HepG2 (cell line): ENCODE data around the gene MTMR4. TPM values are rescaled to one million over a fixed set of nuclear protein-coding genes. Genes with fewer than 3 reads are reported as not detected.

Experiments used
- ATAC-seq: fragments of 200-7000 bp; cut with Tn5 transposase; 3 replicates; pipeline ENCODE4 v1.9.1; 2020; ENCODE audit warnings: mild to moderate bottlenecking, moderate library complexity
- BruUV-seq: library from RNA; stranded (reverse); fragments of 400-500 nt; replicated peaks from 2 replicates; lab custom pipeline; 2021; lab: Mats Ljungman, UMichigan
- CTCF ChIA-PET: fragments of 300-600 bp; formaldehyde crosslinking; extraction: SDS; loops from one replicate; lab custom pipeline; 2021; ENCODE audit warnings: low total read pairs, inconsistent platforms, low intra/inter-chr PET ratio; lab: Yijun Ruan, JAX
- POLR2A ChIA-PET: fragments of 350-600 bp; sonication (Branson Sonifier 250); formaldehyde crosslinking; loops from one replicate; lab custom pipeline; 2020; ENCODE audit warnings: antibody characterized with exemption, inconsistent platforms; lab: Yijun Ruan, JAX
- DNase-seq: peaks from one replicate; pipeline ENCODE4 v3.0.0-alpha.2; 2015; ENCODE audit warnings: low spot score
- FAIRE-seq: peaks from 3 replicates; lab custom pipeline; 2011; peaks lifted over from hg19 to GRCh38; lab: Jason Lieb, UNC
- H2AFZ ChIP-seq: one replicate; pipeline ENCODE4 v1.6.1; 2011; ENCODE audit warnings: low read length, inconsistent platforms
- H3K27ac ChIP-seq: fragments of 300-600 bp; 3 replicates; pipeline ENCODE4 v1.8.0; 2011; ENCODE audit warnings: mixed run types, mild to moderate bottlenecking, mixed read lengths, low read length, inconsistent platforms; ENCODE audit not compliant: insufficient read depth; ENCODE audit errors: extremely low read length
- H3K27me3 ChIP-seq, 2 experiments: fragments of 200-600 bp in 1 of 2; 2 replicates in 1 of 2; 3 replicates in 1 of 2; pipeline versions ENCODE4 v1.6.0 to v1.8.0; 2011; ENCODE audit warnings: low read length in 2 of 2, mild to moderate bottlenecking in 2 of 2, moderate library complexity in 2 of 2, inconsistent platforms in 1 of 2; ENCODE audit not compliant: insufficient read depth in 2 of 2, control insufficient read depth in 1 of 2
- H3K36me3 ChIP-seq, 2 experiments: fragments of 200-600 bp in 1 of 2; replicated peaks in 1 of 2; 2 replicates in 1 of 2; 3 replicates in 1 of 2; pipeline versions ENCODE4 v1.5.1 to v1.8.0; 2011; ENCODE audit warnings: low read length in 2 of 2, inconsistent platforms in 1 of 2; ENCODE audit not compliant: insufficient read depth in 2 of 2, control insufficient read depth in 1 of 2
- H3K4me1 ChIP-seq: 2 replicates; pipeline ENCODE4 v1.5.1; 2012; ENCODE audit warnings: low read length, inconsistent platforms; ENCODE audit not compliant: insufficient read depth
- H3K4me2 ChIP-seq: 2 replicates; pipeline ENCODE4 v1.6.0; 2011; ENCODE audit warnings: low read depth, low read length, inconsistent platforms
- H3K4me3 ChIP-seq, 3 experiments: fragments of 200-600 bp in 1 of 3; sonication (generic), shearing (Covaris generic) in 1 of 3; replicated peaks in 1 of 3; 2 replicates each; pipeline ENCODE4 v1.5.1; 2011 to 2016; ENCODE audit warnings: low read length in 3 of 3, inconsistent platforms in 2 of 3, low read depth in 2 of 3, mild to moderate bottlenecking in 2 of 3, control low read depth in 1 of 3, mixed read lengths in 1 of 3; ENCODE audit not compliant: insufficient read depth in 1 of 3
- H3K79me2 ChIP-seq: one replicate; pipeline ENCODE4 v1.6.1; 2011; ENCODE audit warnings: low read length, inconsistent platforms; ENCODE audit not compliant: insufficient read depth
- H3K9ac ChIP-seq: 2 replicates; pipeline ENCODE4 v1.6.0; 2011; ENCODE audit warnings: mild to moderate bottlenecking, low read depth, low read length, inconsistent platforms; ENCODE audit not compliant: insufficient read depth
- H3K9me3 ChIP-seq: 2 replicates; pipeline ENCODE4 v1.5.1; 2012; ENCODE audit warnings: mild to moderate bottlenecking, low read length
- H4K20me1 ChIP-seq: 2 replicates; pipeline ENCODE4 v1.6.0; 2011; ENCODE audit warnings: inconsistent platforms, mild to moderate bottlenecking, low read length, moderate library complexity; ENCODE audit not compliant: insufficient read depth
- EP300 ChIP-seq, 3 experiments: sonication (generic) in 1 of 3; formaldehyde crosslinking in 1 of 3; IDR thresholded peaks; 2 replicates each; pipeline versions ENCODE4 v1.5.1 to v1.6.1; 2011 to 2020; ENCODE audit warnings: low read depth in 2 of 3, low read length in 2 of 3, borderline replicate concordance in 1 of 3, improper control_type of control experiment in 1 of 3, mild to moderate bottlenecking in 1 of 3, missing genetic modification reagents in 1 of 3, moderate library complexity in 1 of 3
- NBN ChIP-seq: fragments of 450-650 bp; conservative IDR thresholded peaks from 2 replicates; pipeline ENCODE4 v1.6.1; 2017
- POGK ChIP-seq: sonication (generic); formaldehyde crosslinking; conservative IDR thresholded peaks from 2 replicates; pipeline ENCODE4 v1.8.0; 2022; ENCODE audit warnings: mild to moderate bottlenecking, moderate library complexity, missing genetic modification reagents
- SALL1 ChIP-seq: sonication (generic); formaldehyde crosslinking; IDR thresholded peaks from 2 replicates; pipeline ENCODE4 v1.8.0; 2022; ENCODE audit warnings: mild to moderate bottlenecking, missing genetic modification reagents
- SUZ12 ChIP-seq: fragments of 150-350 bp; IDR thresholded peaks from 2 replicates; pipeline ENCODE4 v1.6.1; 2014; ENCODE audit warnings: low read depth, low read length
- TGIF2 ChIP-seq: IDR thresholded peaks from 2 replicates; pipeline ENCODE4 v1.6.1; 2016; ENCODE audit warnings: control low read depth, missing compliant biosample characterization
- ZNF383 ChIP-seq: sonication (generic); formaldehyde crosslinking; IDR thresholded peaks from 2 replicates; pipeline ENCODE4 v1.4.0; 2020; ENCODE audit warnings: missing genetic modification reagents, mild to moderate bottlenecking, borderline replicate concordance
- WGBS: methylation state at CpG from one replicate; pipeline ENCODE4 v1.1.6; 2017; ENCODE audit warnings: low lambda C conversion rate; 5-methylcytosine and 5-hydroxymethylcytosine counted together
- in situ Hi-C: cut with HindIII; loops from 2 replicates; pipeline ENCODE4 v1.10.0; 2017; ENCODE audit warnings: low pct_unique_long_range_greater_than_20kb; ENCODE audit not compliant: extremely low pct_ligation_motif_present
- intact Hi-C: fragments of 100-400 bp; cut with micrococcal nuclease; formaldehyde crosslinking; loops from one replicate; pipeline ENCODE4 v1.10.0; 2022; ENCODE audit not compliant: unreplicated experiment
- polyA plus RNA-seq, 8 experiments: library from polyadenylated mRNA; depleted of rRNA in 3 of 8; stranded (reverse) in 7 of 8; unstranded in 1 of 8; fragments of >200 nt; fragmentation: Illumina TruSeq in 4 of 8; extraction: Trizol in 4 of 8; gene quantifications; 2 replicates each; pipeline versions ENCODE4 v1.2.1 to v1.2.3, GENCODE V29; 2011 to 2016; ENCODE audit warnings: low read depth in 4 of 8, missing spikeins in 1 of 8, mixed read lengths in 1 of 8; ENCODE audit not compliant: insufficient read depth in 1 of 8
- total RNA-seq, 5 experiments: library from RNA; depleted of rRNA; stranded (reverse); fragments of >200 nt; fragmentation: Illumina TruSeq; extraction: Trizol; gene quantifications; 2 replicates each; pipeline ENCODE4 v1.2.3, GENCODE V29; 2016; ENCODE audit warnings: low read depth in 1 of 5
- TF ChIP-seq, protein P1 (sequence below): sonication (generic); formaldehyde crosslinking; IDR thresholded peaks from 2 replicates; pipeline ENCODE4 v1.4.0; 2020; ENCODE audit warnings: mild to moderate bottlenecking, missing genetic modification reagents
- TF ChIP-seq, protein P2 (sequence below): sonication (generic); formaldehyde crosslinking; IDR thresholded peaks from 2 replicates; pipeline ENCODE4 v1.5.0; 2020; ENCODE audit warnings: mild to moderate bottlenecking, missing genetic modification reagents, borderline replicate concordance

The MTMR4 gene
- total and polyA plus RNA-seq, 2 of the 13 experiments (the other 11 are each of a cell fraction or from before 2014, with no cell fraction given): 62.5 to 65.1 TPM

- in situ Hi-C loops: no loop called here
- TF ChIP-seq ZNF383 (CRISPR knock-in tag): no peak
- TF ChIP-seq, protein P1, sequence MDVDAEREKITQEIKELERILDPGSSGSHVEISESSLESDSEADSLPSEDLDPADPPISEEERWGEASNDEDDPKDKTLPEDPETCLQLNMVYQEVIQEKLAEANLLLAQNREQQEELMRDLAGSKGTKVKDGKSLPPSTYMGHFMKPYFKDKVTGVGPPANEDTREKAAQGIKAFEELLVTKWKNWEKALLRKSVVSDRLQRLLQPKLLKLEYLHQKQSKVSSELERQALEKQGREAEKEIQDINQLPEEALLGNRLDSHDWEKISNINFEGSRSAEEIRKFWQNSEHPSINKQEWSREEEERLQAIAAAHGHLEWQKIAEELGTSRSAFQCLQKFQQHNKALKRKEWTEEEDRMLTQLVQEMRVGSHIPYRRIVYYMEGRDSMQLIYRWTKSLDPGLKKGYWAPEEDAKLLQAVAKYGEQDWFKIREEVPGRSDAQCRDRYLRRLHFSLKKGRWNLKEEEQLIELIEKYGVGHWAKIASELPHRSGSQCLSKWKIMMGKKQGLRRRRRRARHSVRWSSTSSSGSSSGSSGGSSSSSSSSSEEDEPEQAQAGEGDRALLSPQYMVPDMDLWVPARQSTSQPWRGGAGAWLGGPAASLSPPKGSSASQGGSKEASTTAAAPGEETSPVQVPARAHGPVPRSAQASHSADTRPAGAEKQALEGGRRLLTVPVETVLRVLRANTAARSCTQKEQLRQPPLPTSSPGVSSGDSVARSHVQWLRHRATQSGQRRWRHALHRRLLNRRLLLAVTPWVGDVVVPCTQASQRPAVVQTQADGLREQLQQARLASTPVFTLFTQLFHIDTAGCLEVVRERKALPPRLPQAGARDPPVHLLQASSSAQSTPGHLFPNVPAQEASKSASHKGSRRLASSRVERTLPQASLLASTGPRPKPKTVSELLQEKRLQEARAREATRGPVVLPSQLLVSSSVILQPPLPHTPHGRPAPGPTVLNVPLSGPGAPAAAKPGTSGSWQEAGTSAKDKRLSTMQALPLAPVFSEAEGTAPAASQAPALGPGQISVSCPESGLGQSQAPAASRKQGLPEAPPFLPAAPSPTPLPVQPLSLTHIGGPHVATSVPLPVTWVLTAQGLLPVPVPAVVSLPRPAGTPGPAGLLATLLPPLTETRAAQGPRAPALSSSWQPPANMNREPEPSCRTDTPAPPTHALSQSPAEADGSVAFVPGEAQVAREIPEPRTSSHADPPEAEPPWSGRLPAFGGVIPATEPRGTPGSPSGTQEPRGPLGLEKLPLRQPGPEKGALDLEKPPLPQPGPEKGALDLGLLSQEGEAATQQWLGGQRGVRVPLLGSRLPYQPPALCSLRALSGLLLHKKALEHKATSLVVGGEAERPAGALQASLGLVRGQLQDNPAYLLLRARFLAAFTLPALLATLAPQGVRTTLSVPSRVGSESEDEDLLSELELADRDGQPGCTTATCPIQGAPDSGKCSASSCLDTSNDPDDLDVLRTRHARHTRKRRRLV (CRISPR knock-in tag): no peak
- no peak for TF ChIP-seq EP300 (IDR thresholded peaks at IDR 0.05; ENCODE audit: low read depth in 2 of 2, low read length in 2 of 2)
- no peak for TF ChIP-seq EP300 (CRISPR knock-in tag; IDR thresholded peaks at IDR 0.05; ENCODE audit: borderline replicate concordance)
- no peak for TF ChIP-seq TGIF2 (CRISPR knock-in tag)
- TF ChIP-seq, protein P2, sequence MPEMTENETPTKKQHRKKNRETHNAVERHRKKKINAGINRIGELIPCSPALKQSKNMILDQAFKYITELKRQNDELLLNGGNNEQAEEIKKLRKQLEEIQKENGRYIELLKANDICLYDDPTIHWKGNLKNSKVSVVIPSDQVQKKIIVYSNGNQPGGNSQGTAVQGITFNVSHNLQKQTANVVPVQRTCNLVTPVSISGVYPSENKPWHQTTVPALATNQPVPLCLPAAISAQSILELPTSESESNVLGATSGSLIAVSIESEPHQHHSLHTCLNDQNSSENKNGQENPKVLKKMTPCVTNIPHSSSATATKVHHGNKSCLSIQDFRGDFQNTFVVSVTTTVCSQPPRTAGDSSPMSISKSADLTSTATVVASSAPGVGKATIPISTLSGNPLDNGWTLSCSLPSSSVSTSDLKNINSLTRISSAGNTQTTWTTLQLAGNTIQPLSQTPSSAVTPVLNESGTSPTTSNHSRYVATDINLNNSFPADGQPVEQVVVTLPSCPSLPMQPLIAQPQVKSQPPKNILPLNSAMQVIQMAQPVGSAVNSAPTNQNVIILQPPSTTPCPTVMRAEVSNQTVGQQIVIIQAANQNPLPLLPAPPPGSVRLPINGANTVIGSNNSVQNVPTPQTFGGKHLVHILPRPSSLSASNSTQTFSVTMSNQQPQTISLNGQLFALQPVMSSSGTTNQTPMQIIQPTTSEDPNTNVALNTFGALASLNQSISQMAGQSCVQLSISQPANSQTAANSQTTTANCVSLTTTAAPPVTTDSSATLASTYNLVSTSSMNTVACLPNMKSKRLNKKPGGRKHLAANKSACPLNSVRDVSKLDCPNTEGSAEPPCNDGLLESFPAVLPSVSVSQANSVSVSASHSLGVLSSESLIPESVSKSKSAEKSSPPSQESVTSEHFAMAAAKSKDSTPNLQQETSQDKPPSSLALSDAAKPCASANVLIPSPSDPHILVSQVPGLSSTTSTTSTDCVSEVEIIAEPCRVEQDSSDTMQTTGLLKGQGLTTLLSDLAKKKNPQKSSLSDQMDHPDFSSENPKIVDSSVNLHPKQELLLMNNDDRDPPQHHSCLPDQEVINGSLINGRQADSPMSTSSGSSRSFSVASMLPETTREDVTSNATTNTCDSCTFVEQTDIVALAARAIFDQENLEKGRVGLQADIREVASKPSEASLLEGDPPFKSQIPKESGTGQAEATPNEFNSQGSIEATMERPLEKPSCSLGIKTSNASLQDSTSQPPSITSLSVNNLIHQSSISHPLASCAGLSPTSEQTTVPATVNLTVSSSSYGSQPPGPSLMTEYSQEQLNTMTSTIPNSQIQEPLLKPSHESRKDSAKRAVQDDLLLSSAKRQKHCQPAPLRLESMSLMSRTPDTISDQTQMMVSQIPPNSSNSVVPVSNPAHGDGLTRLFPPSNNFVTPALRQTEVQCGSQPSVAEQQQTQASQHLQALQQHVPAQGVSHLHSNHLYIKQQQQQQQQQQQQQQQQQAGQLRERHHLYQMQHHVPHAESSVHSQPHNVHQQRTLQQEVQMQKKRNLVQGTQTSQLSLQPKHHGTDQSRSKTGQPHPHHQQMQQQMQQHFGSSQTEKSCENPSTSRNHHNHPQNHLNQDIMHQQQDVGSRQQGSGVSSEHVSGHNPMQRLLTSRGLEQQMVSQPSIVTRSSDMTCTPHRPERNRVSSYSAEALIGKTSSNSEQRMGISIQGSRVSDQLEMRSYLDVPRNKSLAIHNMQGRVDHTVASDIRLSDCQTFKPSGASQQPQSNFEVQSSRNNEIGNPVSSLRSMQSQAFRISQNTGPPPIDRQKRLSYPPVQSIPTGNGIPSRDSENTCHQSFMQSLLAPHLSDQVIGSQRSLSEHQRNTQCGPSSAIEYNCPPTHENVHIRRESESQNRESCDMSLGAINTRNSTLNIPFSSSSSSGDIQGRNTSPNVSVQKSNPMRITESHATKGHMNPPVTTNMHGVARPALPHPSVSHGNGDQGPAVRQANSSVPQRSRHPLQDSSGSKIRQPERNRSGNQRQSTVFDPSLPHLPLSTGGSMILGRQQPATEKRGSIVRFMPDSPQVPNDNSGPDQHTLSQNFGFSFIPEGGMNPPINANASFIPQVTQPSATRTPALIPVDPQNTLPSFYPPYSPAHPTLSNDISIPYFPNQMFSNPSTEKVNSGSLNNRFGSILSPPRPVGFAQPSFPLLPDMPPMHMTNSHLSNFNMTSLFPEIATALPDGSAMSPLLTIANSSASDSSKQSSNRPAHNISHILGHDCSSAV (CRISPR knock-in tag): no peak
- no peak for TF ChIP-seq POGK (CRISPR knock-in tag)
- no peak for TF ChIP-seq NBN
- no peak for TF ChIP-seq SUZ12
- TF ChIP-seq SALL1 (CRISPR knock-in tag): no peak
Measured at GRCh38 chr17:58476812-58477211, 37.6 kb downstream of the MTMR4 start.

More at GRCh38 chr17:58476812-58477211, 37.6 kb downstream of the MTMR4 start:
- whole genome bisulfite sequencing: 61% methylated on average over 18 of the region's 18 CpGs
- ATAC-seq: no peak
- Histone ChIP-seq H3K9ac (no peak overlapping the region), H2AFZ (no peak overlapping the region), H3K4me3 (no peak overlapping the region), H3K27ac (no peak overlapping the region), H3K36me3 (no peaks in the 10 kb centered on the region), H3K79me2 (no peaks in the 10 kb centered on the region), H3K4me1 (peaks cover 5% of the 10 kb centered on the region), H3K9me3 (no peaks in the 10 kb centered on the region), H3K4me2 (no peak overlapping the region), H4K20me1 (no peaks in the 10 kb centered on the region), H3K27me3 (no peaks in the 10 kb centered on the region; a peak in 1 of 5 replicates)
- intact Hi-C loops: no loop called here
- FAIRE-seq: no peak
- POLR2A ChIA-PET: no interaction called here
- CTCF ChIA-PET: no interaction called here
- no TSS peak for BruUV-seq
- DNase-seq: no peak
